Measurements from ENCODE around the gene MBNL2. TPM values are rescaled to one million over a fixed set of nuclear protein-coding genes. Genes with fewer than 3 reads are reported as not detected.

MBNL2 gene
- total and polyA plus RNA-seq, 2 experiments from 2014 or later = 0.55 to 3.2 TPM

- Mint-ChIP-seq H3K27me3 (ENCODE audit: insufficient read depth, low read depth, poor library complexity) (peaks cover 2% of the 10 kb centered on the region), H3K27ac (no peak overlapping the region), H3K36me3 (ENCODE audit: low read depth) (no peaks in the 10 kb centered on the region), H3K4me1 (peaks cover 9% of the 10 kb centered on the region; the same call in 2 of the 3 replicates), H3K9me3 (no peaks in the 10 kb centered on the region), H3K4me3 (no peak overlapping the region)
- H3F3A ChIP-seq (replicated peaks; ENCODE audit: low read depth) = no peaks in the 10 kb centered on the region
- H3K27me3 ChIP-seq (ENCODE audit: insufficient read depth) = no peaks in the 10 kb centered on the region
- no peaks in the 10 kb centered on the region for H3K9me2 ChIP-seq (ENCODE audit: insufficient read depth)
- H3K4me3 ChIP-seq = no peak overlapping the region
- no peak overlapping the region for H3K27ac ChIP-seq (ENCODE audit: low read depth)
- H3K79me2 ChIP-seq (replicated peaks; ENCODE audit: insufficient read depth) = no peaks in the 10 kb centered on the region
- H3K4me2 ChIP-seq = no peak overlapping the region
- H3K4me1 ChIP-seq (ENCODE audit: insufficient read depth) = peaks cover 8% of the 10 kb centered on the region
- DNase-seq (ENCODE audit: low spot score) = no peak
- no peak overlapping the region for H2AFZ ChIP-seq
- H3K36me3 ChIP-seq (ENCODE audit: insufficient read depth) = no peaks in the 10 kb centered on the region
- no peak for TF ChIP-seq EZH2phosphoT487 (IDR thresholded peaks at IDR 0.05; ENCODE audit: unreplicated experiment)
- no peak for TF ChIP-seq CREB1 (CRISPR knock-in tag; IDR thresholded peaks at IDR 0.05; ENCODE audit: low read depth)
- no peak for TF ChIP-seq CTCF (conservative IDR thresholded peaks at IDR 0.05; ENCODE audit: low read depth in 2 of 2)
- TF ChIP-seq ETS1 (IDR thresholded peaks at IDR 0.05) = no peak
- no peak for TF ChIP-seq REST (IDR thresholded peaks at IDR 0.05; ENCODE audit: unreplicated experiment)
- no peak for TF ChIP-seq NANOG (IDR thresholded peaks at IDR 0.05; ENCODE audit: borderline replicate concordance)
- H4K20me1 ChIP-seq (replicated peaks; ENCODE audit: insufficient read depth) = no peaks in the 10 kb centered on the region
- ATAC-seq = no peak
Measured at GRCh38 chr13:97364827-97365226, 142.7 kb downstream of the MBNL2 start.

GRCh38 chr13:97366172-97366688 is 144.1 kb downstream of the MBNL2 start:
- no peak for ATAC-seq
- no peaks in the 10 kb centered on the region for H3K79me2 ChIP-seq (replicated peaks; ENCODE audit: insufficient read depth)
- H3K4me1 ChIP-seq (ENCODE audit: insufficient read depth) = peaks cover 8% of the 10 kb centered on the region
- H3K27me3 Mint-ChIP-seq (ENCODE audit: insufficient read depth, low read depth, poor library complexity) = peaks cover 2% of the 10 kb centered on the region
- peaks cover 9% of the 10 kb centered on the region; the same call in 2 of the 3 replicates for H3K4me1 Mint-ChIP-seq
- H3F3A ChIP-seq (replicated peaks; ENCODE audit: low read depth) = no peaks in the 10 kb centered on the region
- no peak overlapping the region for H3K27ac ChIP-seq (ENCODE audit: low read depth)
- H3K27ac Mint-ChIP-seq = peak overlapping the region; percentile 61; the same call in 1 of the 2 replicates
- H3K36me3 ChIP-seq (ENCODE audit: insufficient read depth) = no peaks in the 10 kb centered on the region
- H4K20me1 ChIP-seq (replicated peaks; ENCODE audit: insufficient read depth) = no peaks in the 10 kb centered on the region
- H3K36me3 Mint-ChIP-seq (ENCODE audit: low read depth) = no peaks in the 10 kb centered on the region
- no peak overlapping the region for H3K4me2 ChIP-seq
- no peaks in the 10 kb centered on the region for H3K27me3 ChIP-seq (ENCODE audit: insufficient read depth)
- H3K4me3 Mint-ChIP-seq = no peak overlapping the region
- DNase-seq (ENCODE audit: low spot score) = no peak
- no peak overlapping the region for H3K4me3 ChIP-seq
- no peak overlapping the region for H2AFZ ChIP-seq
- H3K9me2 ChIP-seq (ENCODE audit: insufficient read depth) = no peaks in the 10 kb centered on the region
- H3K9me3 Mint-ChIP-seq = no peaks in the 10 kb centered on the region
- no peak for TF ChIP-seq ZNF462 (CRISPR knock-in tag; IDR thresholded peaks at IDR 0.05)
- TF ChIP-seq ZNF331 (CRISPR knock-in tag; IDR thresholded peaks at IDR 0.05; ENCODE audit: low read depth) = no peak
- no peak for TF ChIP-seq POLR2AphosphoS5 (IDR thresholded peaks at IDR 0.05; ENCODE audit: low read depth)
- TF ChIP-seq NANOG (IDR thresholded peaks at IDR 0.05; ENCODE audit: borderline replicate concordance) = no peak
